D721Med (cell line): ENCODE measurements around the gene TMEM8B.
"Not testable (repeated sequence)": the region's sequence is repeated elsewhere in the genome, so short reads cannot be mapped to it uniquely, and the experiment has no call there.

Experiments
- DNase-seq: peaks from one replicate; pipeline ENCODE4 v3.0.0; 2011; ENCODE audit warnings: low spot score; ENCODE audit not compliant: insufficient read length
- FAIRE-seq: peaks from 2 replicates; lab custom pipeline; 2011; peaks lifted over from hg19 to GRCh38; lab: Jason Lieb, UNC
- CTCF ChIP-seq: IDR thresholded peaks from 2 replicates; pipeline ENCODE4 v1.5.1; 2012; ENCODE audit warnings: mild to moderate bottlenecking, control low read depth; ENCODE audit not compliant: insufficient read depth; ENCODE audit errors: missing control alignments

TMEM8B gene

GRCh38 chr9:35882996-35883395, 54.0 kb downstream of the TMEM8B start:
- no peak for DNase-seq
- no peak for TF ChIP-seq CTCF
- FAIRE-seq, result no peak

GRCh38 chr9:35884908-35885307, 55.9 kb downstream of the TMEM8B start:
- DNase-seq, FAIRE-seq: not testable (repeated sequence)

- FAIRE-seq, result no peak
- DNase-seq, result no peak
- no peak for TF ChIP-seq CTCF
Observed at GRCh38 chr9:35891646-35892045, 62.6 kb downstream of the TMEM8B start.

GRCh38 chr9:35892051-35892450, 63.0 kb downstream of the TMEM8B start:
- no peak for TF ChIP-seq CTCF
- DNase-seq (no peak), FAIRE-seq (no peak)

- FAIRE-seq (no peak), DNase-seq (no peak)
- TF ChIP-seq CTCF, result no peak
Observed at GRCh38 chr9:35896570-35896969, 67.5 kb downstream of the TMEM8B start.

- FAIRE-seq, result not testable (repeated sequence)
Observed at GRCh38 chr9:35897376-35898099, 68.5 kb downstream of the TMEM8B start.

GRCh38 chr9:35898337-35898736, 69.3 kb downstream of the TMEM8B start:
- no peak for TF ChIP-seq CTCF
- DNase-seq (no peak), FAIRE-seq (no peak)

More at GRCh38 chr9:35897376-35898099, 68.5 kb downstream of the TMEM8B start:
- DNase-seq, result not testable (repeated sequence)

- TF ChIP-seq CTCF, result no peak
- FAIRE-seq, result no peak
- no peak for DNase-seq
Observed at GRCh38 chr9:35899021-35899420, 70.0 kb downstream of the TMEM8B start.
